Anterior cingulate cortex (tissue), 58 donors: ENCODE data around the gene C2CD2.

Experiments
- DNase-seq, 58 donors: peaks; one replicate each; lab custom pipeline; 2025; lab: John Stamatoyannopoulos, UW

The C2CD2 gene

GRCh38 chr21:41851090-41851790, 102.6 kb downstream of the C2CD2 start:
- DNase-seq, result peak in 1 of 58 donors; percentile 20

GRCh38 chr21:41850085-41850484, 103.7 kb downstream of the C2CD2 start:
- no peak for DNase-seq

GRCh38 chr21:41848958-41849580, 104.7 kb downstream of the C2CD2 start:
- DNase-seq, result no peak

- no peak for DNase-seq
These were observed 105.3 kb downstream of the C2CD2 start for GRCh38 chr21:41848533-41848932.

DNA sequence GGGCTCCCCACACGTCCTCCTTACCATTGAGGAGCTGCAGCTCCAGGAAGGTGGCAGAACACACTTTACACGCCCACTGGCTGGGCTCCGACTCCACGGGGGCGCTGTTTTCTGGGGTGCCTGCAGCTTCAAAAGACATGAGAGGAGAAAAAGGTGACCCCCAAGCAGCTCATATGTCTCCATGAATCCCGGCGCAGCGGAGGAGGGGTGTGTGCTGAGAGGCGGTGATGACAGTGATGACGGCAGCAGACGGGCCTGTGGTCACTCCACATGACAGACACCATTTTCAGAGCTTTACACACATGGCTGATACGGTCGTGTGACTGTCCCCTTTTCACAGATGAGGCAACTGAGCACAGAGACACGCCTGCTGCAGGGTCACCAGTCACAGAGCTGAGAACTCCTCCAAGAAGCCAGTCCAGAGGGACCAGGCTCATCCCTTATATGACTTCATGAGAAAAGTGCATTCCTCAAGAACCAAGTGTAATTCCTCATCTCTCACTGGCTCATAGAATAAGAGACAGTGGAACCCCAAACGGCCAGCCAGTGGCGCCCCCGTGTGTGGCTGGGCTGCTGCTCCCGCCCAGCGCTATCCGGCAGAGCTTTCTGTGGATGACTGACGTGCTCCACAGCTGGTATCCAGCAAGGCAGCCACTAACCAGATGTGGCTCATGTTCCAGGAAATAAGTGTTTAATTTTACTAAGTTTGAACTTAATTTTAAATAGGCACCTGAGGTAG, 106.6 kb downstream of the C2CD2 start:
- DNase-seq, result peak in 2 of 58 donors; percentile 4 to 12

DNA sequence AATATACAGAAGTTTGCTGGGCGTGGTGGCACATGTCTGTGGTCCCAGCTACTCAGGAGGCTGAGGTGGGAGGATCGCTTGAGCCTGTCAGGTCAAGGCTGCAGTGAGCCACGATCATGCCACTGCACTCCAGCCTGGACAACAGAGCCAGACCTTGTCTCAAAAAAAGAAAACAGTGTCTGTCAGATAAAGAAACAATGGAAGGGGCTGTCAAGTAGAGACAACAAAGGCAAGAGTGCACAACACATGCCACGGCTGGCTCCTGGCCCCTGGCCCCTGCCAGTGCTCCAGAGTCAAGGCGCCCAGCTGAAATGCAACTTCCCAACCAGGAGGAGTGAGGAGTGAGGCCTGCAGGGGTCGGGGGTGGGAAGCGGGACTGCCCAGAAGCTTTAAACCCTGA, 107.3 kb downstream of the C2CD2 start:
- peak in 1 of 58 donors; percentile 2 for DNase-seq

GRCh38 chr21:41846033-41846317, 107.8 kb downstream of the C2CD2 start:
- no peak for DNase-seq

- no peak for DNase-seq
These were observed 108.3 kb downstream of the C2CD2 start for GRCh38 chr21:41845310-41846032.

GRCh38 chr21:41843584-41843983, 110.2 kb downstream of the C2CD2 start:
- no peak for DNase-seq

GRCh38 chr21:41840880-41841279, 112.9 kb downstream of the C2CD2 start:
- DNase-seq, result no peak

- DNase-seq, result no peak
These were observed 114.3 kb downstream of the C2CD2 start for GRCh38 chr21:41839387-41840000.

- no peak for DNase-seq
These were observed 116.0 kb downstream of the C2CD2 start for GRCh38 chr21:41837756-41838297.

DNA sequence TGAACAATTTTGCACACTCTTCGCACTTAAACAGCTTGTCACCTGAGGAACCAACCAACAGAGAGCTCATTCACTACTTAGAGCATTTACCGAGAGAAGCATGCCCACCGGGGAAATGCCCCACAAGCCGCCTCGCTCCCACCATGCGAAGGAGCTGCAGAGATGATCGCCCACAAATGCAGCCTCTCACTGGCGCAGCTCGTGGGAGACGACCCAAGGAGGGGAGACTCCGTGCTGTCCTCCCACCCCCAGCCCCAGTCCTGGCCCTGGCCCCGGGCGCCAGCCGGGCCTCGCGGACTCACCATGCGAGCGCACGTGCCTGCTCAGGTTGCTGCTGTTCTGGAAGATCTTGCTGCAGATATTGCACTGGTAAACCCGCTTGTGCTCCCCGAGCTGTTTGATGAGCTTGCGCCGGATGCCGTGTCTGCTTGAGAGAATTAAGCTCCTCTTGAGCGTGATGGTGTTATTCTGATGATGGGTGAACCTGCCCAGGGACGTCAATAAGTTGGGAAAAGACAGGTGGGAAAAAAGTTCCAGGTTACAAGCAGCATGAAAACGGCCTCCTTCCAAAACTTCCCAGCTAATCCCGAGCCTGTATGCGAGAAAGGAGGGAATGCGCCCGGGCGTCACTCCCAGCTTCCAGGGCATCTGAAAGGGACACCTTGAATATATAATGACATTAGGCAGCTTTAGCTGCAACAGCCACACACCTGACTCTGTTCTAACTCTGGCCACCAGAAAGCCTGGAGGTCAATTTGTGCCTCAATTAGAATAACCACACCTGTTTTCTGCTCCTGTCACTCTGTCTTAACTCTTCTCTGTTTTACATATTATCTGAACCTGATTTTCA, 117.4 kb downstream of the C2CD2 start:
- no peak for DNase-seq

GRCh38 chr21:41835711-41836154, 118.1 kb downstream of the C2CD2 start:
- no peak for DNase-seq
